Lower leg skin (tissue), 4 donors: Measurements from ENCODE around the gene ZNF787. TPM values are rescaled to one million over a fixed set of nuclear protein-coding genes. Genes with fewer than 3 reads are reported as not detected.

Source experiments
- DNase-seq, 2 donors: peaks; one replicate each; pipeline ENCODE4 v3.0.0-alpha.2; 2019; ENCODE audit warnings: low spot score in 2 of 2
- H3K4me3 ChIP-seq: fragments of 200-600 bp; sonication (generic); 2 replicates; pipeline ENCODE4 v1.5.1; 2017; ENCODE audit warnings: mild to moderate bottlenecking, low read depth; ENCODE audit not compliant: poor library complexity, severe bottlenecking
- POLR2A ChIP-seq, 2 donors: fragments of 450-650 bp; IDR thresholded peaks; one replicate each; pipeline ENCODE4 v1.6.1; 2016 to 2017; ENCODE audit warnings: antibody characterized with exemption in 2 of 2, mild to moderate bottlenecking in 1 of 2, moderate library complexity in 1 of 2
- WGBS, 2 donors: methylation state at CpG; one replicate each; pipeline ENCODE4 v1.1.5; 2018; 5-methylcytosine and 5-hydroxymethylcytosine counted together
- intact Hi-C: fragments of 100-400 bp; cut with DNase I; formaldehyde crosslinking; loops from one replicate; pipeline ENCODE4 v1.15.0; 2023; ENCODE audit warnings: low total_unique reads
- total RNA-seq, 4 donors: library from RNA; depleted of rRNA; stranded (reverse); fragments of >200 nt; gene quantifications; one replicate each; pipeline ENCODE4 v1.1.0, GENCODE V29; 2016
- TF ChIP-seq, protein P1 (sequence below), 3 donors: fragments of 450-650 bp; IDR thresholded peaks; one replicate each; pipeline ENCODE4 v1.5.1; 2016; ENCODE audit warnings: antibody characterized with exemption in 3 of 3, mild to moderate bottlenecking in 3 of 3, moderate library complexity in 2 of 3

The ZNF787 gene
- total RNA-seq, 4 donors from 2014 or later: 11.6 to 21.5 (median 19.9) TPM

DNA sequence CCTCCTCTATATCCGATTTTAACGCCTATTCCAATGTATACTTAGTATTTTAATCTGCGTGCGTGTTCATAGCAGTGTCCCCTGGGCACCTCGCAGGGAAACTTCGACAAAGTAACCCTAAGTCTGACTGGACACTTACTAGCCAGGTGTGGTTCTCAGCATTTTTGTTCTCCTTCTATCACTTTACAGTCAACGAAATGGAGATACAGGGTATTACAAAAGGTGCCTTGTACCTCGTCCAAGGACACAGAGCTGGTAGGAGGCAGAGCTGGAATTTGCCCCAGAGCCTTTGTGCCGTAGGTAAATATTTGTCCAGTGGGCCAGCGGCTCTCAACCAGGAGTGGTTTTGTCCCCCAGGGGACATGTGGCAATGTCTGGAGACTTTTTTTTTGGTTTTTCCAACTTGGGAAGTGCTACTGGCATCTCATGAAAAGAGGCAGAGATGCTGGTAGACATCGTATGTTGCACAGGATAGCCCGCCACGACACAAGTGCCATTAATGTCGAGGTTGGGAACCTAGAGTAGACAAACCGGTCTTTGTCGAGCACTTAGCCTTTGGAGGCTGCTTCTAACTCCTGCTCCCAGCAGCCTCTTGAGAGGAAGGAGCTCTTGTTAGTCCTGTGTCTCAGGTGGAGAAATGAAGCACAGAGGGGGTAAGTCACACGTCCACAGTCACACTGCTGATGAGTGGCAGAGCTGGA lies 21.1 kb upstream of the ZNF787 start:
- no peak overlapping the region for H3K4me3 ChIP-seq
- no peak for DNase-seq
- WGBS, 2 donors: 51 to 53% methylated on average over 17 of the region's 17 CpGs
- TF ChIP-seq, protein P1, sequence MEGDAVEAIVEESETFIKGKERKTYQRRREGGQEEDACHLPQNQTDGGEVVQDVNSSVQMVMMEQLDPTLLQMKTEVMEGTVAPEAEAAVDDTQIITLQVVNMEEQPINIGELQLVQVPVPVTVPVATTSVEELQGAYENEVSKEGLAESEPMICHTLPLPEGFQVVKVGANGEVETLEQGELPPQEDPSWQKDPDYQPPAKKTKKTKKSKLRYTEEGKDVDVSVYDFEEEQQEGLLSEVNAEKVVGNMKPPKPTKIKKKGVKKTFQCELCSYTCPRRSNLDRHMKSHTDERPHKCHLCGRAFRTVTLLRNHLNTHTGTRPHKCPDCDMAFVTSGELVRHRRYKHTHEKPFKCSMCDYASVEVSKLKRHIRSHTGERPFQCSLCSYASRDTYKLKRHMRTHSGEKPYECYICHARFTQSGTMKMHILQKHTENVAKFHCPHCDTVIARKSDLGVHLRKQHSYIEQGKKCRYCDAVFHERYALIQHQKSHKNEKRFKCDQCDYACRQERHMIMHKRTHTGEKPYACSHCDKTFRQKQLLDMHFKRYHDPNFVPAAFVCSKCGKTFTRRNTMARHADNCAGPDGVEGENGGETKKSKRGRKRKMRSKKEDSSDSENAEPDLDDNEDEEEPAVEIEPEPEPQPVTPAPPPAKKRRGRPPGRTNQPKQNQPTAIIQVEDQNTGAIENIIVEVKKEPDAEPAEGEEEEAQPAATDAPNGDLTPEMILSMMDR (IDR thresholded peaks at IDR 0.05): no peak
- TF ChIP-seq POLR2A (IDR thresholded peaks at IDR 0.05): no peak
- intact Hi-C loops: no loop called here

DNA sequence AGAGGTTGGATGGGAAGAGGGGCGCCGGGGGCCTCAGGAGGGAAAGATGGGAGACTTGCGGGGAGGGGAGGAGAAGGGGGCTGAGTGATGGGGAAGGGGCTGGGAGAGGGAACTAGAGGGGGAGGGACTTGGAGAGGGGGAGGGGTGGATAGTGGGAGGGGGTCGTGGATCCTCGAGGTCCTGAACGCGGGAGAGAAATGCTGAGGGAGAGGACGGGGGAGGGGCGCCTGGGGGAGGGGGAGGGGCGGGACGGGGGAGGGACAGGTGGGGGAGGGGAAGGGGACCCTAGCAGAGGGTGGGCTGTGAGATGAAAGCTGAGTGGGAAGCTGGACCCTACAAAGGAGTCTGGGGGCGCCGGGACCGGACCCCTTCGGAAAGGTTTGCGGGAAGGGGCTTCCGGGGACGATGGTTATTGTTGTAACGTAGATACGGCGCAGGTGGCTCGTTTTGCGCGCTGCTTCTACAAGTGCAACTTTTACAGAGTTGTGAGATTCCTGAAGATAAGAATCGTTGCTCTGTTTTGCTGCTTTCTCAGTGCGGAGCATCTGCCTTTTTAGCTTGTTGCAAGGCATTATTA lies 20.4 kb upstream of the ZNF787 start:
- WGBS, 2 donors: 1% methylated on average over 23 to 26 of the region's 26 CpGs
- DNase-seq: no peak
- intact Hi-C loops: no loop called here
- H3K4me3 ChIP-seq: peak overlapping the region; percentile 33
- TF ChIP-seq POLR2A (IDR thresholded peaks at IDR 0.05): no peak
- TF ChIP-seq, protein P1 (IDR thresholded peaks at IDR 0.05): no peak

DNA sequence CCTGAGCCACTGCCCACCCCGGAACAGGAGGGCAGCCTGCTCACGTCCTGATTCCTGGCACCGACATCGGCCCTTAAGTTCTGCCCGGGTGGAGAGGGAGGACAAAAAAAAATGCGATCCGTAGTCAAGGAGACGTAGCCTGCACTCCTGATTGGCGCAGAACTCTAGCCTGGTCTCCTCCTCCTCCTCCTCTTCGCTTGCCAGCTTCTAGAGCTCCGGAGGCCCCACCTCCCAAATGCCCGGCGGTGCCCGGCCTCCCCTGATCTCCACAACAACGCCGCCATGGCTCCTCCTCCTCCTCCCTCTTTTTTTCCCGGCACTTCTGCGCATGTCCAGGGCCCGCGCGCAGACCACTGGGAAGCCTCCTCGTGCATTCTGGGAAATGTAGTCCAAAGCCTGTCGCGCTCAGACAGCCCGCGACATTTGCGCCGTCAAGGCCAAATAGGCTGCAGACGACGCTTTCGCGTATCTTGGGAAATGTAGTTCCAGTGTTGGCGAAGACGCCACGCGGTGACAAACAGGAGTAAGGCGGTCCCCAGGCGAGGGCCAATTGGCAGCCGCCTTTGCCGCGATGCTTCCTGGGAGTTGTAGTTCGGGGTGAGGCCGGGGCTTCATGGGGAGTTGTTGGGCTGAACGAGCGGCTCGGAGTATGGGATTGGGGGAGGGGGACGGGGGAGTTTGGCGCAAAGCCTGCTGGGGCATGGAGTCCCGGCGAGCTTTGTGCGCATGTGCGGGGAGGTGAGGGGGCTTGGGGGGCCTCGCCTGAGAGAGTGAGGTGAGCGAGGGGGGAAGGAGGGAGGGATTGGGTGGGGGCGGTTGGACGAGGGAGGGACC lies 19.7 kb upstream of the ZNF787 start, which contains the start of gene ZNF444:
Gene ZNF444 (plus strand): TSS at position 705 of the 834 bp plus-strand sequence. CDS start 5,625 bp downstream, outside the sequence.
- 0 to 2% methylated on average over 52 of the region's 56 CpGs for WGBS, 2 donors
- intact Hi-C loops: no loop called here
- H3K4me3 ChIP-seq: peak within 1 kb of the TSS; percentile 33
- DNase-seq: peak; percentile 98 to 100
- TF ChIP-seq POLR2A (IDR thresholded peaks at IDR 0.05): no peak
- TF ChIP-seq, protein P1 (IDR thresholded peaks at IDR 0.05): no peak

DNA sequence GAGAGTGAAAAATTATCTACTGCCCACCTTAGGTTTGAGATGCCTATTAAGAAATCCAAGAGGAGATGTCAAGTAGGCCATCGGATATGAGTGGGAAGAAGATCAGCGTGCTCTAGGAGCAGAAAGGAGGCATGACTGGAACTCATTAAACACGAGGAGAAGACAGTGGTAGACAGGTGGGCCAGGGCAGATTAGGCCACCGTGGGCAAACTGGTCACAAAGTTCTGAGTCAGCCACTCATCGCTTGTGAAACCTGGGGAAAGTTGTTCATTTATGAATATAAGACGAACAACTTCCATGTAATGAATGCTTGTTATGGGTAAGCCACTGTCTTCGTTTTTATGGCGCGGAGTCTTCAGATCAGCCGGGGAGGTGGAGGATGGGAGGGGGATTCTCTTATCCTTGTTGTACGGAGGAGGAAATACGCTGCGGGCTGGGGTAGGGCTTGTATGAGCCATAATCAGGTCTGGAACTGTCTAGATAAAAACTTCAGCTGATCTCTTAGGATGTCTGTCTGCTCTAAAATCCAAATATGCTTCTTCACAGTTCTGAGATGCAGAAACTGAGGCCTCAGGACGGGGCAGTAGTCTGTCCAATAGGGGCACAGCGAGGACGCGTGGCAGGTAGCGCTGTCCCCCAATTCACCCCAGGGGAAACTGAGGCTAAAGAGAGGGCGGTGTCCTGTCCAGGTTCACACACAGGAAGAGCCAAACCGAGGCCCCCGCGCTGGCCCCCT lies 18.9 kb upstream of the ZNF787 start:
- peak overlapping the region; percentile 26 for H3K4me3 ChIP-seq
- DNase-seq: no peak
- 21 to 22% methylated on average over 22 of the region's 22 CpGs for WGBS, 2 donors
- intact Hi-C loops: no loop called here
- TF ChIP-seq POLR2A (IDR thresholded peaks at IDR 0.05): no peak
- TF ChIP-seq, protein P1 (IDR thresholded peaks at IDR 0.05): no peak

DNA sequence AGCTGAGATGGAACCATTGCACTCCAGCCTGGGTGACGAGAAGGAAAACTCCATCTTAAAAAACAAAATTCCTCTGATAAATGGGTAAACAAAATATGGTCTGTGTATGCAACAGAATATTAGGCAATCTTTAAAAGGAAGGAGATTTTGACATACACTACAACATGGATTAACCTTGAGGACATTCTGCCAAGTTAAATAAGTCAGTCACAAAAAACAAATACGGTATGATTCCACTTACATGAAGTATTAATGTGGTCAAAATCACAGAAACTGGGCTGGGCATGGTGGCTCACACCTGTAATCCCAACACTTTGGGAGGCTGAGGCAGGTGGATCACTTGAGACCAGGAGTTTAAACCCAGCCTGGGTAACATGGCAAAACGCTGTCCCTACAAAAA lies 17.0 kb upstream of the ZNF787 start:
- intact Hi-C loops: no loop called here

More for the DNA sequence above, 17.0 kb upstream of the ZNF787 start:
- no peak overlapping the region for H3K4me3 ChIP-seq
- DNase-seq: no peak
- WGBS, 2 donors: 73 to 81% methylated on average over 3 of the region's 3 CpGs
- TF ChIP-seq, protein P1 (IDR thresholded peaks at IDR 0.05): no peak
- TF ChIP-seq POLR2A (IDR thresholded peaks at IDR 0.05): no peak
